GM18508 (cell line): ENCODE data around the gene CSNK2A1.
"Not testable (repeated sequence)": the region's sequence is repeated elsewhere in the genome, so short reads cannot be mapped to it uniquely, and the experiment has no call there.

Experiments used
- ATAC-seq: cut with Tn5 transposase; IDR thresholded peaks from one replicate; pipeline ENCODE4 v1.9.1; 2021; ENCODE audit warnings: moderate number of reproducible peaks; ENCODE audit not compliant: insufficient read depth, unreplicated experiment

The CSNK2A1 gene

DNA sequence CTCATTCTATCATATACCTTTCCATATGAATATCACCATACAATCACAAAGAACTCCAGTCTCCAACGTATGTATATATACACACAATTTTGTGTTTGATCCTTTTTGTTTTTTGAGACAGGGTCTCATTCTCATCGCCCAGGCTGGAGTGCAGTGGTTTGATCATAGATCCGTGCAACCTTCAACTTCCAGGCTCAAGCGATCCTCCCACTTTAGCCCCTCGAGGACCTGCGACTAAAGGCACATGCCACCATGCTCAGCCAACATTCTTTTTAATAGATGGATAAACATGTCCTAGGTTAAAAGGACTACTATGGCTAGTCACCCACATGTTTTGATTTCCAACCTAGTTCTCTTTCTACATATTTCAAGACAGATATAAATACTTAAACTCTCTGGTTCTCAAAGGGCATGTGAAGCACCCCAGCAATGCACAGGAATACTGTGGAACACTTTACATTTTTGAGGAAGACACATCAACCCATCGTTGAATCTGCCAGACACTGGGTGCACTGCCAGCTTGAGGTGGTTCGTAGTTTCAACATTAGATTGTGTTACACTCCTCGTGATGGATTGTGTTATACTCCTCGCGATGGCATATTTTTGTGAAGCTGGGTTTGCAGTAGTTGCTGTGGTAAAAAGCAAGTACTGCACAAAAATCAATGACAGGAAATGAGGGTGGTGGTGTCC, 40.4 kb downstream of the CSNK2A1 start:
- ATAC-seq, result no peak

DNA sequence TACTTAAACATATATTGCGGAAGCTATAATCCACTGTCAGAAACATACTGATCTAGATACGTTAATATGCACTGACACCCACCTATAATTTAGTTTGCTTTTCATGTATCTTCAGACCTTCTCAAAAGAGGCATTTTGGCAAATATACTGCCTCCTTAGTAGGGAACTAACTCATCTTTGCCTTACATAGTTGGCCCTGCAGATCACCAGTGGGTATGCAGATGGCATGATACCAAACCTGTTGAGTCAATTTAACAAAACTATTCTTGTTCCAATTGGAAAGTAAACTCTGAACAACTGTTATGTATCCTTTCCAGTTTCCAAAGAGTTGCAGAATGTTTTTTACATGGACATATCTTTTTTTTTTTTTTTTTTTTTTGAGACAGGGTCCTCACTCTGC, 45.6 kb downstream of the CSNK2A1 start:
- no peak for ATAC-seq

DNA sequence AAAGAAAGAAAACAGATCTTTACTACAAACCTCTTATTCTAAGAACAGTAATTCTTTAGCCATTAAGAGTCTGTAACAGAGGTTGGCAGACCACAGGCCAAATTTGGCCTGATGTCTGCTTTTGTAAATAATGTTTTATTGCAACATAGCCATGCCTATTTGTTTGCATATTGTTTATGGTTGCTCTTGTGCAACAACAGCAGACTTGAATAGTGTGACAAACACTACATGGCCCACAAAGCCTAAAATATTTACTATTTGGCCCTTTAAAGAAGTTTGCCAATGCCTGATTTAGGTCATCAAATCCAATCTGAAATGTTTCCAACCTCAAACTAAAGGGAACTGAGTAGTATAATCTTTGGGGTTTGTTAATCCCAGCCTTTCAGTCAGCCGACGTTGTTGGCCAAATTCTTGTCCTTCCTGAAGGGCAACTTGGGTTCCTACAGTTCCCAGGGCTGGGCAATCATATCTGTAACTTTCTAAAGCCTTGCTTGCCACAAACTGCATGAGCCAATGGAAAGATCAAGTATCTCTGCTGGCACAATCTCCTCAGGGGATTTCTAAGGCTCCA, 47.4 kb downstream of the CSNK2A1 start:
- ATAC-seq, result no peak

DNA sequence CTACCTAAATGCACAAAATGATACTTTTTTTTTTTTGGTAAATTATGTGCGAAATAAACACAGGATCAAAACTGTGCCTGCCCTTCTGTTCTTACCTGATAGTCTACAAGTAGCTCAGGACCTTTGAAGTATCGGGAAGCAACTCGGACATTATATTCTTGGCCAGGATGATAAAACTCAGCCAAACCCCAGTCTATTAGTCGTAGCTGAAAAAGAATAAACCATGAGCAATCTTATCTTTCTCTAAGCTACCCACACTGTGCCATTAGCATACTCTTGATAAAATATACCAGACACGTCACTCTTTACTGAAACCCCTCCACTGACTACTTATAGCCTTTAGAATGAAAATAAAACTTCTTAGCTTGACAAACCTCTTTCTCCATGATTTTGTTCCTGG, 51.4 kb downstream of the CSNK2A1 start:
- ATAC-seq, result no peak

DNA sequence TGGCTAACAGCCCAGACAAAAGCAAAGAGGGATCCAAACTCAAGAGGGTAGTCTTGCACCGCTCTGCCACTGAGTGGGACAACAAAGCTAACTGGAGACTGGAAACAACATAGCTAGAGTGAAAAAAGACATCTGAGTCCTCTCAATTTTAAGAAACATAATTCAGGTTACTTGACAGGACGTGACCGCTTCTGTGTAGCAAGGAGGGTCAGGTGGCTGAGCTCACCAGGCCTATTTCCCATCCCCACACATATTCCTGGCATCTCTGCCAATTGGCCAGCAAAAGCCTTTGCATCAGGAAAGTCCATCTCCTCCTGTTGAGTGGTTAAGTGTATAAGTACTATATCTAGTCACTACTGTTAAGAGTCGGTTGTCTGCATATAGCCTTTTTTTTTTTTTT, 55.9 kb downstream of the CSNK2A1 start:
- no peak for ATAC-seq

DNA sequence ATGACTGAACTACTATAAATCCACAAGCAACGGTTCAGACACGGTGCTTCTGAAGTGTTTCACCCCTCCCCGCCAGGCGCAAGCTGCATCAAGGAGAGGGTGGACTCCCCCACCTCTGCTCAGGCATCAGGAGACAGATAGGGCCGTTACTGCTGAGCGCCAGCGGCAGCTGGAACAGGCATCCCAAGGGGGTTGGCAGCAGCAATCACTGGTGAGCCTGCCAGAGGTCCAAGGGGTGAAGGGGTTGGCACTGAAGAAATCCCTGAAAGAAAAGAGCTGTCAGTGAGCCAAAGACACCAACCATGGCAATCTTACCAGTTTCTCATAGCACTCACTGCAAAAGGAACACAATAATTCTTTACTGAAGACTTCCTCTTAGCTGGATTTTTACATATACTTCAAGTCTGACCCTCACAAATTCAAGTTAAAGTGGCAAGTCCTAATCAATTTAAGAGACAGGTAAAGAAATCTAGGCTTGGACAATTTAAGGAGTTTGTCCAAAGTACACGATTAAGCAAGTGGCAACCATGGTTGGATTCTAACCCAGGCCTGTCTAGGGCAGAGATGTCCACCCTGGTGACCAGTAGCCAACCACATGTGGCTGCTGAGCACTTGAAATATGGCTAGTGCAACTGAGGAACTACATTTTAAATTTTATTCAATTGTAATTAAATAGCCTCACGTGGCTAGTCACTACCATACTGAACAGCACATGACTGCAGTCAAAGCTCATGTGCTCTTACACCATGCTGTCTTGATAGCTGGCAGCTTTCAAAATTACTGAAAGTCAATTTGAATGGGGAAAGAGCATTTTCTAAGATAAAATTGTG, 59.6 kb downstream of the CSNK2A1 start:
- ATAC-seq, result no peak

DNA sequence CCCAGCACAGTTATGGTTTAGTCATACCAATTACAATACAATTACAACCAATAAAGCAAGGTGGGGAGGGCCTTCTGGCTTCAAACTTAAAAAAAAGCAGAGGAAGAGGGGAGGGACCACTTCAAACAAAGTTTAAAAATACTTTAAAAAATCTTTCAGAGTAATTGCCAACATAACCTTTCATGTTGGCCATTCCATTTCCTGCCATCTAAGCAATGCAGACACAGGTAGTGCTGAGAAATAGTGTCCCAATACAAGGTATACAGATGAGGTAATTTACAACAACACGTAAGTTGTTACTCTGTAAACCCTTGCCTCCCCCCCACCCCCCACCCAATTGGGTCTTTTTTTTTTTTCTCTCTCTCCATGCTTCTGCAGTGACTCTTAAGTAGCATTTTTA, 62.4 kb downstream of the CSNK2A1 start:
- no peak for ATAC-seq

DNA sequence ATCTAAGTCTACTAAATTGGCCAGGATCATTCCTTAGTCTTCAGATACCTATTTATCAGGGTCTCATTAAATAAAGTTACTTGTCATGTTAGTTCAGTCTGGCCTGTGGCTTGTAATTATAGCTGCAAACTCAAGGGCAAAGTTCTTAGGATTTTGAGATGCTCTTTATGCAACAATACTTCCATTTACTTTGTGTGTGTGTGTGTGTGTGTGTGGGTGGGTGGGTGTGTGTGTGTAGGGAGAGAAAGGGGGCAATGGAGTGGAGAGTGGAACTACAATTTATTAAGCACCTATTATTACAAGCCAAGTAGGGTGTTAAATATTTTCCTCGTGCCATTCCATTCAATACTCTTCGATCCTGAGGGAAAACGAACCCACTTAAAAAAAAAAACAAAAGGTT, 63.5 kb downstream of the CSNK2A1 start:
- ATAC-seq, result no peak

DNA sequence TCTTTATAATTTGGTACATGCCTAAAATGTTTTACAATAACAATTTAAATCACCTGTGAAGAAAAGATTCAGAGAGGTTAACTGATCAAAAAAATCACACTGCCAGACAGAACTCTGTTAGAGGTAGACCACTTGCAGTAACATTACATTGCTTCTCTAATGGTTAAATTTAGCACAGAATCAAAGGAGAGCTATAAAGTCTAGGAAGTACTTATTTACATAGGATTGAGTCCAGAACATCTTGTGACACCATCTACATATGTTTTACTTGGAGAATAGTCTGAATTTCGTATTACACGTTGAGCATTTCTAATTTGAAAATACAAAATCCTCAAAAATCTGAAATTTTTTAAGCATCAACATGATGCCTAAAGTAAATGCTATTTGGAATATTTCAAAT, 64.1 kb downstream of the CSNK2A1 start:
- ATAC-seq, result no peak

DNA sequence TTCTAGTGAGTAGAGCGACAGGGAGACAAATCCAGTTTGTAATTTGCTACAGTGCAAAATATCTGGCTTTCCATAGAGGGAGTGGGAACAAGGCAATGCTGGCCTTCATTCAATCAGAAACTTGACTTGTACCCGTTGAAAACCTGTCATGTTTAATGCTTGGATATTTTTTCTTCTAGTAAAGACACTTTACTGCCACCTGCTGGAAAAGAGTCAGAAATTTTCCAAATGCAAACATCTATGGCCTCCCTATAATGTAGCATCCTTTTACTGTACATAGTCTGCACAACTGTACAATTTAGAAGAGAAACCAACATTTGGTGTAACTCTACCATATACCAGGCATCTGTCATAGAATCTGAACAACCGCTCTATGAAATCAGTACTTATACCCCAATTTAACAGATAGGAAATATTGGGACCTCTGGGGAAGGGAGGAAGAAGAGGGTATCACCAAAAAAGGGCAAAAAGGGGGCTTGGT, 64.6 kb downstream of the CSNK2A1 start:
- no peak for ATAC-seq

DNA sequence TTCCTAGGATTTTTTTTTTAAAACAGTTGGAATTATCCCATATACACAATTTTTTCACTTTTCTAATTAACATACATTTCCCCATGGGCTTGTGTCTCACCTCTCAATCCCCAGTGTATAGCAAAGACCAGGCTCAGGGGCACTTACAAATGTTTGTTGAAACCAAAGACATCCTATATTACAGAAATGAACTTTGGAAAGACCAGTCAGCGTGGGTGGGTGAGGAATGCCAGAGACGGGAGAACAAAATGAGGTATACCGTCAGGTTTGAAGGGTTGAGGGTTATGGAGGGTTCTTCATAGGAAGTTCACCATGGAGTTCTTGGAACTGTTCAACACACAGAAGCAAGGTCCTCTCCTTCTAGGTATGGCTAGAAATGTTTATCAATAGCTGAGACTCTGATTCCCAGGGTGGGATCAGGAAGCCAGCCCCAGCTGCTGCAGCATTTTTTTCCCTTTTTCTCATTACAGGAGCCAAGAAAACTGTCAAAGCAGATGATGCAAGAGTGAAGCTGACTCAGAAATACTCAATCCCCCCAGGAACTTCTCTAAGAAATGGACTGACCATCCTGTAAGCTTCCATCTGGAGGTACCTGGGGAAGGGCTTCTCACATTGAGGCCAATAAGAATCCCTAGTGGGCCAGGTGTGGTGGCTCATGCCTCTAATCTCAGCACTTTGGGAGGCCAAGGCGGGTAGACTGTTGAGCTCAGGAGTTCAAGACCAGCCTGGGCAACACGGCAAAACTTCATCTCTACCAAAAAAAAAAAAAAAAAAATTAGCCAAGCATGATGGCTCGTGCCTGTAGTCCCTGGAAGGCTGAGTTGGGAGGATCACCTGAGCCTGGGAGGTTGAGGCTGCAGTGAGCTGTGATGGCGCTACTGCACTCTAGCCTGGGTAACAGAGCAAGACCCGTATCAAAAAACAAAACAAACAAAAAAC, 65.3 kb downstream of the CSNK2A1 start:
- no peak for ATAC-seq

DNA sequence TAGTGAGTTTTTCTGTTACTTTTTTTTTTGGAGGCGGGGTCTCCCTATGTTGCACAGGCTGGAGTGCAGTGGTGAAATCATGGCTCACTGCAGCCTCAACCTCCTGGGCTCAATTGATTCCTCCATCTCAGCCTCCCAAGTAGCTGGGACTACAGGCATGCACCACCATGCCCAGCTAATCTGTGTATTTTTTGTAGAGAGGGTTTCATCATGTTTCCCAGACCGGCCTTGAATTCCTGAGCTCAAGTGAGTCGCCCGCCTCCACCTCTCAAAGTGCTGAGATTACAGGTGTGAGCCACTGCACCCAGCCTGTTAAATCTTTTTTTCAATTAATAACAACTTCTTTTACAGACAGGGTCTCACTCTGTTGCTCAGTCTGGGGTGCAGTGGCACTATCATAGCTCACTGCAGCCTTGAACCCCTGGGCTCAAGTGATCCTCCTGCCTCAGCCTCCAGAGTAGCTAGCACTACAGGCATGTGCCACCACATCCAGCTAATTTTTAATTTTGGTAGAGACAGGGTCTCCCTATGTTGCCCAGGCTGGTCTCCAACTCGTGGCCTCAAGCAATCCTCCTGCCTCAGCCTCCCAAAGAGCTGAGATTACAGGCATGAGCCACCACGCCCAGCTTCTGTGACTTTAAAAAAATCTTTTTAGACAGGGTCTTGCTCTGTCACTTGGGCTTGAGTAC, 66.9 kb downstream of the CSNK2A1 start:
- ATAC-seq, result not testable (repeated sequence)

DNA sequence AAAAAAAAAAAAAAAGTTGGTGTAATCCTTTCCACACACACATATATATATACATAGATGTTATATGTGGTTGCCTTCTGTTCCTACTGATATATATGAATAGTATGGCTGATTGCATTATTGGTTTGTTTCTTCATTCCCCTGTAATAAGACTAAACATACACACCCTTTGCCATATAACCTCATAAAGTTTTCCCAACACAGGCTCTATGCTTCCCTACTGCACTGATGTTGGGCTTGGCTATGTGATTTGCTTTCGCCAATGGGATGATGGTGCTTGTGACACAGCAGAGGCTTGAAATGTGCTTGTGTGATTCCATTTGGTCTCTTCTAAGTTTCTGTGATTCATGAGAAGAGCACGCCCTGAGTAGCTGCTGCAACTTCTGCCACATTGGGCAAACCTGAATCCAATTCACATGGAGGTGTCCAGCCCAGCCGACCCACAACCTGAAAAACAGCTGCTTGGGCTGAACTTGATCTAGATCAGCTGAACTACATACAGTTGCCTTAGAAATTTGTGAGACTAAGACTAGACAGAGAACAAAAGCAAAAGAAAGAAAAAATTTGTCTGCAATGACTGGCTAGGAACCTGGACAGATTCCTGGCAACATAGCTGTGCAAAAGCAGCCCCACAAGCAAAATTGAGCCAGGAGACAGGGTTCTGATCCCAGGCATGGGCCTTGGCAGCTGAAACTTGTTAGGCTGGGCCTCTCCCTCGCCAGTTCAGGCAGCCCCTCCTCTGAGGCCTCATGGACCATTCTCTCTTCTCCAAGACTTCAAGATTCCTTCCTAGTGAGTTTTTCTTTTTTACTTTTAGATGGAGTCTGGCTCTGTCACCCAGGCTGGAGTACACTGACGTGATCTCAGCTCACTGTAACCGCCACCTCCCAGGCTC, 67.9 kb downstream of the CSNK2A1 start:
- ATAC-seq, result no peak

DNA sequence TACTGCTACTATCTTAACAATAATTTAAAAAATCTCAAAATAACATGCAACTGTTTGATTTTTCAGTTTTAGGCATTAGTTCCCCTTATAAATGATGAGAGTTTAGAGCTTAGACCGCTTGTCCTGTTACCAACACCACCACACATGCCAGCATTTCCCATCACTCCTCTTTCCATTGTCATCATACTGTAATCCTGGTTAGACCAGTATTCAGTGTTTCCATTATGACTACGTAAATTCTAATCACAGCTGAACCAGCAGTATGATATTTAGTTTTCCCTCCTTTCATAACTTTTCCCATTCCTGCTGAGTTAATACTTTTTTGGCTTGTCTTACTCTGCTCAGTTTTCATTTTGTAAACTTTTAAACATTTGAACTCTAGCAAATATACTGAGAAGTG, 69.0 kb downstream of the CSNK2A1 start:
- no peak for ATAC-seq

DNA sequence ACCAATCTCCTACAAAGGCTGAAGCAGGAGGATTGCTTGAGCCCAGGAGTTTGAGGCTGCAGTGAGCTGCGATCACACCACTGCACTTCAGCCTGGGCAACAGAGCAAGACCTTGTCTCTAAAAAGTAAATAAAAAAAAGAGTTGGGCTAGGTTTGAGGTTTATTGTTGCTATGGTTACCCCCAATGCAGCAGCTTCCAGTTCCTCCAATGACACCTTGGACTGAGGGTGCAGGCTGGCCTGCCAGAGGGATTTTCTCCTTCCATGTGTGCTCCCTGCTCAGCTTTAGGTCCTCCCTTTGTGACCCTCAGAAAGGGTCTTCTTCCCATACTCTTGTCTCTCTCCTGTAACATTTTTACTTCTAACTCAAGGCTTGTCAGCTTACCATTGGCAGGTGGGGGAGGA, 70.7 kb downstream of the CSNK2A1 start:
- ATAC-seq, result no peak

DNA sequence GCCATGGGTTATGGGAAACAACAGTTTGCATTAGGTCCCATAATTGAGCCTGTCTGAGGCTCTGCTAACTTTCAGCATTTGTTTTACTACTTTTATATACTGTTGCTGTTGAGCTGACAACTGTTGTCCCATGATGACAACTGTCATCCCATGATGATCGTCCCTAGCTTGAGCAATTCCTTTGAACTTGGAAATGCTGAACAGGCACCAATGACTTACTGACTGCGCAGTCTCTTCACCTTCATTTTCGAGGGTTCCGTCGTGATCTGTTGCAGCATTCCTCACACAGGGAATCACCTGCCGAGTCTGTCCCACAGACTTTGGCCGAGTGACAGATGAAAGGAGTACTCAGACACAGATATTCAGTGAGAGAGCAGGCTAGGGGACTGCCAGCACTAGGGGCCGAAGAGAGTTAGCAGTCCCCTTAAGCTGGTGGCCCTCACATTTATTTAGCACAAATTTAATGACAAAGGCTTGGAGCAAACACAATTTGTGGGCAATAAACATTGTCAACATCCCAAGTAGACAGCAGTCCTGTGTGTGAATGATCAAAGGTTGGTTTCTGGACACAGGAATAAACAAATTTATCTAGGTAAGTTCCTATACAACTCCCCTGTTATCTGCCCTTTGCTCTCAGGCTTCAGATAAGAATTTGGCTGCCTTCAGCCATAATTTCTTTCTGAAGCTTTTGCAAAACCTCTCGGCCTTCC, 71.3 kb downstream of the CSNK2A1 start:
- no peak for ATAC-seq

DNA sequence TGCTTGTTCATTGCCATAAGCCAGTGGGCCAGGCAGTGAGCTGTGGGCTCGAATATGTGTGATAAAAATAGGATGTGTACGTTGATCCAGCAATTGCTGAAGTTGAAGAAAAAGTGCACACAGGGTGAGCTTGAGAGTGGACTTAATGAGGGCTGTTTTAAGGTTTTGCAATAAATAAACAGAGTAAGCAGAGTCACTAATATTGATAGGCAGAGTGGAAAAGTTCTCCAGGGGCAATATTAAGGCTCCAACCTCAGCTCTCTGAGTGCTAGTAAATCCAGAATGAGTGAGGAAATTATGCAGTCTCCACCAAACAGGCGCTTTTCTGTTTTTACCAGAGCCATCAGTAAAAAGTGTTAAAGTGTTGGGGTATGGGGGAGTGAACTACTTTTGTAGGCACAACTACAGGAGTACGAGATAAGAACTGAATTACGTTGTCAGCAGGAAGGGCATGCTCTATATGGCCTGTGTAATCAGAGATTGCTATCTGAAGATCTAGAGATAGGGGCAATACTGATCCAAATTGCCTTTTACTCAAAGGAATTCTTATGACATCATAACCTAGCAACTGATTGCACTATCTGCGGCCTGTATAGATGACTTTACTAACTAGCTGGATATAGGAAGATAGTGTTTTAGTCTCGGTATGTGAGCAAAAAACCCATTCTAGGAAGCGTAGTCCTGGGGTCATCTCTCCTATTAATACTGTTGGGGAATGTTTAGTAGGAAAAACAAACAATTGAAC, 73.7 kb downstream of the CSNK2A1 start:
- ATAC-seq, result no peak

DNA sequence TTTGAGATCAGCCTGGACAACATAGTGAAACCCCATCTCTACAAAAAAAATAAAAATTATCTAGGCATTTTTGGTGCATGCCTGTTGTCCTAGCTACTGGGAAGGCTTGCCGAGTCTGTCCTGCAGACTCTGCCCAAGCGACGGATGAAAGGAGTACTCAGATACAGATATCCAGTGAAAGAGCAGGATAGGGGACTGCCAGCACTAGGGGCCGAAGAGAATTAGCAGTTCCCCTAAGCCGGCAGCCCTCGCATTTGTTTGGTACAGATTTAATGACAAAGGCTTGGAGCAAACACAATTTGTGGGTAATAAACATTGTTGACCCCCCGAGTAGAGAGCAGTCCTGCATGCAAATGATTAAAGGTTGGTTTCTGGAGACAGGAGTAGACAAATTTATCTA, 75.8 kb downstream of the CSNK2A1 start:
- no peak for ATAC-seq
